HG02870 (cell line): Measurements from ENCODE around the gene ERLIN1.

ENCODE experiments used
- ATAC-seq: cut with Tn5 transposase; IDR thresholded peaks from one replicate; pipeline ENCODE4 v1.9.1; 2021; ENCODE audit warnings: mild to moderate bottlenecking, moderate library complexity; ENCODE audit not compliant: unreplicated experiment

ERLIN1 gene

DNA sequence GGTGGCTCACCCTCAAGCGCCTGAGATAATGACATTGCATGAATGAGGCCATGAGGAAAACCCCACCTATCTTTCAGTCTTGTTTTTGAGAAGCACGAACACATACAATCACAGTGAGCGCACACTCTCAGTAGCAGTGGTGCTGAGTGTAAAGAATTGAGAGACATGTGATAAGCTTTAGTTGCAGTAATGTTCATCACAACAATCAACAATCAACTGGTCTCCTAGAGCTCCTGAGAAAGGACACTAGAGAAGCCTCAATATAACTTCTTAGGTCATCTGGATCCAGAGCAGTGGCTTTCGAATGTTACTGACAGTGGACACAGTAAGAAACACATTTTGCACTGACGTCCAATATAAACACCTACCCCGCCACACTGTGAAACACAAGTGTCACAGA lies 12.8 kb downstream of the ERLIN1 start:
- no peak for ATAC-seq

DNA sequence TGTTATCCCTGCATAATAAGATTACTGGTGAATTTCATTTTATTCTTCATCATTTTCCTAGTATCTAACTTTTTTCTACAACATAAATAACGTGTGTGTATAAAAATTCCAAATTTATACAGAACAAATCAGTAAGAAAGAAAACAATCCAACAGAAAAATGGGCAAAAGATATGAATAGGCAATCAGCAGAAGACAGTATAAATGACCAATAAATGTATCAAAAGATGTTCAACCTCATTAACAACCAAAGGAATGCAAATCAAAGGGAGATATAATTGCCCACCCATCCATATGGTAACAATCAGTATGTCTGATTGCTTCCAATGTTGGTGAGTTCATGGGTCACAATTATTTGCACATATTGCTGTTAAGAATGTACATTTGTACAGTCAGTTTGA lies 13.5 kb downstream of the ERLIN1 start:
- no peak for ATAC-seq

DNA sequence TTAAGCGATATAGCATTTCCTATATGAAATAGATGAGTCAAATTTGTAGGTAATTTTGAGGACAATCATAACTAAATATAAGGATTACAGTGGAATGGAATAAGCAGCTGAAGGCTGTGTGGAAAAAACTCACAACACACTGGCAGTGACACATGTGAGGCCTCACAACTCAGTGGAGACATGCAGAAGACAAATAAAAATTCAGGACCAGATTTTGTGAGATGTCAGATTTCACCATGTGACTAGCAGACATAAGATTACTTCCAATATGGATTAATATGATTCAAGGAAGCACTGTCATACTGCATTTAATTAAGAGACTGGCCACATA lies 17.6 kb downstream of the ERLIN1 start:
- ATAC-seq = no peak

DNA sequence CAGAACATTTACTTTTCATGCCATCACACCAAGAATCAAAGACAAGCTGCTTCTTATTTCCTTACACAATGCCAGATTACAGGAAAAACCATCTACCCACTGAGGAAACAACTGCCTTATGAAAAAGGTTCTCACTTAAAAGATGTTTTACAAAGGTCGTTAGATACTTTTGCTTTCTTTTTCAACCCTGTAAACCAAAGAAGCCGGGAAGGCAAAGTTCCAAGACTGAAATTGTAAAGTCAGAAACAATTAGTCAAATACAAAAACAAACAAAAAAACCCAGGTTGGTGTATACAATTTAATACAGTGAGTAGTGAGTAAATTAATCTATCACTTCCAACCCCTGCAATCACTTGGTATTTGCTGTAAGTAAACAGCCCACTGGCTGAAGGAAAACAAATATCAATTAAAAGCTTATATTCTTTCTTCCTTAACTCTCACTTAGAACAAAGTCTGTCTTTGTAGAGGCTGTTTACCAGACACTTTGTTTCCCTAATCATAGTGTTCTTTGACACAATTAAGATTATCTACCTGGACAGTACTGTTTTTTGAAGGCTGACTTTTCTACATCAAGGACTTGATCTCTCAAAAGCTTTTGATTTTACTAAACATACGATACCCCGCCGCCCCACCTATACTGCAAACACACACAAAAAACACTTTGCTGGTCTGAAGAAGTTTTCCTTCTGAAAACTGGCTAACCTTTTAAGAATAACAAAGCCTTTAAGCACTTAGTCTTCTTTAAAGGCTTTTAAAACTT lies 18.1 kb downstream of the ERLIN1 start:
- ATAC-seq = no peak

DNA sequence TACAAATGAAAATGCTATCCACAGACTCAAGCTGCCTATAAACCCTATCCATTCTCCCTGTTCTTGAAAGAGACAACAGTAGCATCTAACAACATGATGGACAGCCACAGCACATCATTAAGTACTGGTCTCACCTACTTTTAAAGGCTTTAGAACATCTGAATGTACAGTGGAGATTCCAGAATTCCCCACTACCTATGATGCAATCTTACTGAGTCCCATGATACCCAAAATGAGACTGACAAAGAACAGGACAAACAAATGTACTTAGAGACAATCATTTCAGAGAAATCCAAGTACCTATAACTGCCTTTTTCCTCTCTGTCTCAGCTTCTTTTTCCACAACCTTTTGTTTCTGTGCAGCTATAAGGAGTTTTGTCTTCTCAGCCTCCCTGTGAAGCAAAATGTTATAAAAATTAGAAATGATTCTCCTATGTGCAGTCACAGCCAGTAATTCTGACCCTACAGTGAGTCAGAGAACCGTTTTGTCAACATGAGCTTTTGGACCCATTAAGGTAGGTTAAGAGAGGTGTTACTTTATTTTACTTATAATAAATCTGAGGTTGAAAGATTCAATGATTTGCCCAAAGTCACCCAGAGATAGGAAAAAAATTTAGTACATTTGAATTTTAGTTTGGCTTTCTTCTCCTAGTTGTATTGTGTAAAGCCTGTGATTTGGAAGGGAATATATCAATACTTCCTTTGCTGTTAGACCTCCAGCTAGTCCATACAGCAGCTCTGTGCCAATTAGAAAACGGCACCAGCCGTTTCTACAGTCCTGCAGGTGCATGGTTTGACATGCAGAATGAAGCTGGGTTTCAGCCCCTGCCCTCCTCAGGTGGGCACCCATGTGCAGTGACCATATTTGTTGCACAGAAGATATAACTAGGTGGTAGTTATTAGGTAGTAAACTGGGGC lies 21.9 kb downstream of the ERLIN1 start:
- ATAC-seq = no peak

DNA sequence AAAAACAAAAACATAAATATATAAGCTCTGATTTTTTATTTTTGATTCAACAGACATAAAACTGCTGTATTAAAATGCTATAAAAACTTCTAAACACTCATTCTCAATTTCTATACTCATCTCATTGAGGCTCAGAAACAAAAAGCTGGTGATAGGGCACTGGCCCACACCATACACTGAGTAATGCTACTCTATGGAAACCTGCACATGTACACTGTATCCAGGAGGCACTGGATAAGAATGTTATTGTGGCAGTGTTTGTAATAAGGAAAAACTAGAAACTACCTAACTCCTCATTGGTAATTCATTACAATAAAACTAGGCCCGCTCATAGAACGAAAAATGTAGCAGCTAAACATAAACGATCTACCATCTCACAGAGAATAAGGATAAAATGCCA lies 23.1 kb downstream of the ERLIN1 start:
- no peak for ATAC-seq

- peak; percentile 95 for ATAC-seq
These were observed 27.6 kb downstream of the ERLIN1 start for GRCh38 chr10:100158044-100158805.

DNA sequence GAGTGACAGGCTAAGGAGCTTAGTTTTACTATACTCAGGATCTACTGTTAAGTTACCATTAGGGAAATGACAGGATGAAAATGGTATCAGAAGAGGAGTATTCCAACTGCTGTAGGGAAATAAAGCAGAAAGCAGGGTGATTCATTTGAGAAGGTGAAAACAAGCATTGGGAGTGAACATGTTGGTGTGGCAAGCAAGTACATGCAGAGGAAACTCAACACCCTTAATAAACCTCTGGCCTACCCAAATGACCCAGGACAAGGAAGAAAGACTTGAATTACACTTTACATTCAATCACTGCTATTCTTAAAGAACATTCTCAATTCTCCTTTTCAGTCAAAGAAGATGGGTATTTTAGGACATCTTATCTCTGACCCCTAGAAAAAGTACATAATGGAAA lies 28.7 kb downstream of the ERLIN1 start:
- ATAC-seq = no peak

DNA sequence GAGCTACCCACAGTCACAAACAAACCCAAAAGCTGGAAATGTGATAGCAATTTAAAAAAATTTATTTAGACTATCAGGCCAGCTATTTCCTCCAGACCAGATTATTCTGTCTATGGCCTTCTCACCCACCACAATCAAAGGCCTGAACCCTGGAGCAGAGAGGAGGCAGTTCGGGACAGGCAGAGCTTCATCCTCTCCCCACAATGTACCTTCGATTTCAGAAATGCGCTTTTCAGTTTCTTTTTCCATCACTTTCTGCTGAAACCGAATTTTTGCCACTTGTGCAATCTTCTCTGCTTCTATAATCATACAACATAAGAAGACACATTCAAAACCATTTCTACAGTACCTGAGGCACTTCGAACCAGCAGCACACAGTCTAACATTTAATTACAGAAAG lies 29.9 kb downstream of the ERLIN1 start:
- ATAC-seq = no peak

GRCh38 chr10:100154666-100155065 lies 31.2 kb downstream of the ERLIN1 start:
- ATAC-seq = no peak

- no peak for ATAC-seq
These were observed 32.5 kb downstream of the ERLIN1 start for GRCh38 chr10:100153239-100153825.

DNA sequence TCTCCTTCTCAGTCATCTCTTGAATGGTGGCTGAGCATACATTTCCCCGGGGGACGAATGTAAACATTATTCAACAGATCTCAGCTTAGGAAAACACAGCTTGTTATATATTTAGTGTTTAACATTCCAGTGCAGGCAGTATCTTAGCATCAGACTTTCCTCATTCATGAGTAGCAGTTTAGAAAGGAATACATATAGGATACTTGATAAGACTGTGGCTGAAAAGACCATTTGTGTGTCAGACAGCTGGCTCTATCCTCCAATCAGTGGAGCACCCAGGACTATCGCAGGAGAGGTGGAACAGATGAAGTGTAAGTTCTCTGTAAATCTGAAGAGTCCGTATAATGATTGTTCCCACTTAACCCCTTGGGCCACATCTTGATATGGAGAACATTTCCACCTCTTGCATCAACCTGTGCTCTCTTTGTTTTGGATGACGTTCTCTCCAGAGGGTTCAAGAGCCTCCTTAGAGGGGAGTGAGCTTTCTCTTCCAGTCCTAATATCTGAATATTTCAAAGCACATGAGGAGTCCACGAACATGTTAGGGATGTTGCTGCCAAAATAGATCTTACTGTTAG lies 34.0 kb downstream of the ERLIN1 start:
- ATAC-seq = no peak

DNA sequence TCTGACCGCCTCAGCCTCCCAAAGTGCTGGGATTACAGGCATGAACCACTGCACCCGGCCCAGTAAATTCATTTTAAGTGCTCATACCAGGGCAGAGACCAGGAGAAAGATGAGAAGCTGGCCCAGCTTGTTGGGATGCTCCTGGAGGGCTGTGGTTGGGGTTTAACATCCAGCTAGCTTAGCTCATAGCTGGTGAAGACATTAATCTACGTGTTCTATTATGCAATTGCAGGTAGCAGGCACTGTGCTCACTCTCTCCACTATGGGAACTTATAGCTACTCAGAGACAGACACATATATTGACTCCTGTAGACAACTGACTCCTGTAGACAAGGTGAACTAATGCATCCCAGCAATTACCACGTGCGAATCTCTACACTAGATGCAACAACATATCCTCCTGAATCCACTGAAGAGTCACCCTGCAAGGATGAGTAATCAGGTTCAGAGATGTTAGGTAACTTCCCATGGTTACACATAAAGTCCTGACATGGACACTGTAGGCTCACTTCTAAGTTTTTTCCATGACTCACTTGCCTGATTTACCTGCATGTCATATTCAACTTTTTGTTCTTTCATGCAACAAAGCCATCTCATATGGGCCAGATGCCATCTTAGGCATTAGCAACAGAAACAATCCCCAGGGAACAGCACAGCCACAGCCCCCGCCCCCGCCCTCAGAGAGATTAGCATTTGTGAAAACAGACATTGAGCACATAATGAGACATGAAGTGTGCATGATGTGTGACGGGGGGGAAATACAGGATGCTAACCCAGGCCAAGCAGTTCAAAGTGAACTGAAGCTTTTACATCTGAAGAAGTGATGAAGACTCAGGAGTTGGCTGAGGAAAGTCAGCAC lies 37.2 kb downstream of the ERLIN1 start:
- peak; percentile 67 for ATAC-seq

- ATAC-seq = no peak
These were observed 38.8 kb downstream of the ERLIN1 start for GRCh38 chr10:100146875-100147650.

- ATAC-seq = no peak
These were observed 39.4 kb downstream of the ERLIN1 start for GRCh38 chr10:100146398-100146797.

DNA sequence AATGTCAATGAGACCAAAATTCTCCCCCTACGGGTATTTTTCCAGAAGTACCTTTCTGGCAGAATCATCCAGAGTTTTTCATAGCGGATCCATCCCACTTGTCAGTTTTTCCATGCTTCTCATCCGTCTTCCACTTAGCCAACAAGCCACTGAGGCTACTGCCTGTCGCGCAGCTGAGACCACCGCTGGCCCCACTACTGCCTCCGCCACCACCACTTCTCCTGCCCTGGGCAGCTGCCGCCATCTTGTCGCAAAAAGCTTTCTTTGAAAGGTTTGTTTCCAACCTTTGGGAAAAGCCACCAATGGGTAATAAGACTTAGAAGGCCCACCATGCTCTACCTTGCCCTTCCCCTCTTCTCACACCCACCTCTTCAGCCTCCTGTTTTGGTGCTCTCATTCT lies 42.1 kb downstream of the ERLIN1 start:
- ATAC-seq = no peak

DNA sequence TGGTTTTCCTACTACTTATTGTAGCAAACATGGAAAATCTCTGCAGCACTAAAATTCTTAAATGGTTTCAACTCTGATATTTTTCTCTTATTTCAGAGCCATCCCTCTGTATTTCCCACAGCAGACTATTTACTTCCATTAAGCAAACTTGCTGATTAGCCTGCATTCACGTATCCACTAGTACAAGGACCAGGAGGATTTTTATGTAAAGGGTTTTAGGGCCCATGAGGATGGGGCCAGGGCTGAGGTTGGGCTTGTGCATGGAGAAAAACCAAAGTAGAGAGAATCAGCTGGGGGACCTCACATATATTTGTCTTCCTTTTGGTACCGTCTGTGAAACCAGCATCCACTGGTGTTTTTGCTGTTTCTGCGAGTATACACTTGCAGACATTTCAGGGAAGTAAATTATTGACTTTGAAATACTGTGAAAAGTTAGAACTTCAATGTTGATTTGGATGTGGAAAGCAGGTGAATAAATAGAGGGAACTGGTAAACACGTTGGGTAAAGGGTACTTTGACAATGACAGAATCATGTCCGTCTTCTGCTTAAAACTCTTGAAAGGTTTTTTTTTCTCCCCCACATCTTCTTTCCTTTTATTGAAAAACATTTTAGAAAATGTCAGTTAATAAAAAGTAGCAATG lies 44.3 kb downstream of the ERLIN1 start:
- no peak for ATAC-seq

DNA sequence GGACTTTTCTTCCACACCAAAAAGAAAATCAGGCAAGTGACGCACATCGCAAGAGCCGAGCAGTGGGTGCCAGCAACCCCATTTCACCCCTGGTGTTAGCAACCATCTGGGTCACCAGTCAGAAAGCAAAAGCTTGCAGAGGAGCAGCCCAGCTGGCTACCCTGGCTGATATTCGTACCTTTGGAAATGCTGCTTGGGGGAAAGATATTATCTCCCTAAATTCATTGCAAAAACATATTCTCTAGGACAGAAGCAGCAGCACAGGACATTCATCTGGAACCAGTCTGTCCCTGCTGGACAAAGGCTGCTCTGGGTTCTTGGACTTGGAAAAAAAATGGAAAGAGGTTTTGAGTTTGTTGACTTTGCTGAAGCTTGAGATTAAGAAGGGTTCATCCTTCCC lies 45.8 kb downstream of the ERLIN1 start:
- ATAC-seq = no peak
